Endothelial cell of umbilical vein (primary cell): ENCODE data around the gene BMERB1. TPM values are rescaled to one million over a fixed set of nuclear protein-coding genes. Genes with fewer than 3 reads are reported as not detected.

ENCODE experiments used
- BruUV-seq: library from RNA; stranded (reverse); fragments of 400-500 nt; replicated peaks from 2 replicates; lab custom pipeline; 2021; lab: Mats Ljungman, UMichigan
- CTCF ChIA-PET: fragments of 300-600, 350-600 bp; sonication (Branson Sonifier 250); formaldehyde crosslinking; loops from one replicate; lab custom pipeline; 2021; ENCODE audit warnings: antibody characterized with exemption, inconsistent platforms; lab: Charles Lee
- POLR2A ChIA-PET: fragments of 300-600, 350-600 bp; sonication (Branson Sonifier 250); formaldehyde crosslinking; loops from one replicate; lab custom pipeline; 2021; ENCODE audit warnings: antibody characterized with exemption, inconsistent platforms; lab: Charles Lee
- DNase-seq: peaks from one replicate; pipeline ENCODE4 v3.0.0-alpha.2; 2011; ENCODE audit warnings: low read depth, low spot score
- FAIRE-seq: peaks from 2 replicates; lab custom pipeline; 2011; peaks lifted over from hg19 to GRCh38; lab: Jason Lieb, UNC
- H2AFZ ChIP-seq: 2 replicates; pipeline ENCODE4 v1.6.0; 2012; ENCODE audit warnings: low read depth, low read length, control low read depth, inconsistent platforms
- H3K27ac ChIP-seq: 2 replicates; pipeline ENCODE4 v1.5.1; 2011; ENCODE audit warnings: low read depth, mild to moderate bottlenecking, control low read depth, low read length, moderate library complexity; ENCODE audit not compliant: insufficient read depth
- H3K27me3 ChIP-seq, 2 experiments: 2 replicates each; pipeline versions ENCODE4 v1.6.0 to v1.6.1; 2011; ENCODE audit warnings: low read length in 2 of 2, mixed read lengths in 1 of 2; ENCODE audit not compliant: control insufficient read depth in 2 of 2, insufficient read depth in 2 of 2
- H3K36me3 ChIP-seq, 2 experiments: 2 replicates in 1 of 2; 3 replicates in 1 of 2; pipeline ENCODE4 v1.5.1; 2011; ENCODE audit warnings: low read length in 2 of 2, mild to moderate bottlenecking in 1 of 2, moderate library complexity in 1 of 2; ENCODE audit not compliant: control insufficient read depth in 2 of 2, insufficient read depth in 2 of 2; ENCODE audit errors: extremely low read depth in 1 of 2
- H3K4me1 ChIP-seq: 3 replicates; pipeline ENCODE4 v1.5.1; 2011; ENCODE audit warnings: mild to moderate bottlenecking, low read length; ENCODE audit not compliant: control insufficient read depth, insufficient read depth; ENCODE audit errors: extremely low read depth
- H3K4me2 ChIP-seq: 2 replicates; pipeline ENCODE4 v1.6.1; 2011; ENCODE audit warnings: low read length, control low read depth, mixed read lengths; ENCODE audit not compliant: insufficient read depth
- H3K4me3 ChIP-seq, 3 experiments: fragments of 200-600 bp in 1 of 3; sonication (generic), shearing (Covaris generic) in 1 of 3; replicated peaks in 1 of 3; 2 replicates each; pipeline ENCODE4 v1.5.1; 2011 to 2016; ENCODE audit warnings: control low read depth in 3 of 3, low read length in 3 of 3, mild to moderate bottlenecking in 2 of 3, inconsistent platforms in 1 of 3, low read depth in 1 of 3, moderate library complexity in 1 of 3; ENCODE audit not compliant: insufficient read depth in 1 of 3
- H3K79me2 ChIP-seq: 2 replicates; pipeline ENCODE4 v1.6.0; 2012; ENCODE audit warnings: low read length, inconsistent platforms; ENCODE audit not compliant: control insufficient read depth, insufficient read depth
- H3K9ac ChIP-seq: replicated peaks from 2 replicates; pipeline ENCODE3; 2011; ENCODE audit warnings: low read length, control low read depth; ENCODE audit not compliant: insufficient read depth; ENCODE audit errors: extremely low read depth
- H3K9me1 ChIP-seq: replicated peaks from 3 replicates; pipeline ENCODE4 v1.6.0; 2011; ENCODE audit warnings: mild to moderate bottlenecking, low read length; ENCODE audit not compliant: control insufficient read depth, insufficient read depth; ENCODE audit errors: extremely low read depth
- H3K9me3 ChIP-seq: replicated peaks from 2 replicates; pipeline ENCODE4 v1.5.1; 2012; ENCODE audit warnings: low read length, inconsistent platforms; ENCODE audit not compliant: control insufficient read depth, insufficient read depth
- H4K20me1 ChIP-seq: replicated peaks from 2 replicates; pipeline ENCODE3; 2011; ENCODE audit warnings: mild to moderate bottlenecking, low read length; ENCODE audit not compliant: control insufficient read depth, insufficient read depth; ENCODE audit errors: extremely low read depth
- CTCF ChIP-seq, 2 donors: IDR thresholded peaks; 1 replicate in 1 of 2; 2 replicates in 1 of 2; pipeline ENCODE4 v1.5.1; 2011; ENCODE audit warnings: low read length in 2 of 2, mild to moderate bottlenecking in 2 of 2, moderate library complexity in 2 of 2, control low read depth in 1 of 2, inconsistent platforms in 1 of 2, low read depth in 1 of 2; ENCODE audit not compliant: insufficient read depth in 1 of 2; ENCODE audit errors: extremely low read depth in 1 of 2
- EZH2 ChIP-seq: IDR thresholded peaks from 2 replicates; pipeline ENCODE4 v1.6.1; 2012; ENCODE audit warnings: borderline replicate concordance, low read depth, mild to moderate bottlenecking, moderate library complexity, low read length, inconsistent platforms; ENCODE audit not compliant: severe bottlenecking
- FOS ChIP-seq: IDR thresholded peaks from 2 replicates; pipeline ENCODE4 v1.6.1; 2011; ENCODE audit warnings: mild to moderate bottlenecking, low read length, moderate library complexity, borderline replicate concordance; ENCODE audit not compliant: insufficient read depth
- GATA2 ChIP-seq: IDR thresholded peaks from 2 replicates; pipeline ENCODE4 v1.7.0; 2011; ENCODE audit warnings: low read depth, mild to moderate bottlenecking, moderate library complexity, mixed read lengths, low read length; ENCODE audit not compliant: insufficient read length, insufficient read depth
- JUN ChIP-seq: IDR thresholded peaks from 2 replicates; pipeline ENCODE4 v1.6.1; 2011; ENCODE audit warnings: borderline replicate concordance, low read depth; ENCODE audit not compliant: insufficient read length, insufficient read depth
- MAX ChIP-seq: IDR thresholded peaks from 2 replicates; pipeline ENCODE4 v1.6.1; 2011; ENCODE audit not compliant: insufficient read depth, insufficient read length
- MYC ChIP-seq: IDR thresholded peaks from one replicate; pipeline ENCODE4 v1.6.1; 2011; ENCODE audit warnings: mild to moderate bottlenecking, low read depth, low read length
- POLR2A ChIP-seq: IDR thresholded peaks from 2 replicates; pipeline ENCODE4 v1.6.1; 2012; ENCODE audit warnings: low read depth, mild to moderate bottlenecking, control low read depth, low read length
- POLR2AphosphoS5 ChIP-seq: IDR thresholded peaks from 2 replicates; pipeline ENCODE4 v1.6.1; 2012; ENCODE audit warnings: low read depth, mild to moderate bottlenecking, control low read depth, low read length, moderate library complexity; ENCODE audit not compliant: insufficient read depth
- dilution Hi-C: fragments of 300-500 bp; cut with MboI; formaldehyde crosslinking; loops from one replicate; pipeline ENCODE4 v1.15.0; 2019; ENCODE audit warnings: low sequenced_read_pairs; ENCODE audit not compliant: extremely low pct_ligation_motif_present
- intact Hi-C: fragments of 100-400 bp; cut with micrococcal nuclease; formaldehyde crosslinking; loops from one replicate; pipeline ENCODE4 v1.10.0; 2022
- polyA plus RNA-seq, 4 experiments: library from polyadenylated mRNA; depleted of rRNA in 3 of 4; stranded (reverse) in 3 of 4; unstranded in 1 of 4; fragments of >200 nt; gene quantifications; 2 replicates each; pipeline versions ENCODE4 v1.2.1 to v1.2.3, GENCODE V29; 2011 to 2012; ENCODE audit warnings: missing spikeins in 1 of 4
- total RNA-seq: library from RNA; stranded (reverse); gene quantifications from 2 replicates; pipeline ENCODE4 v1.2.3, GENCODE V29; 2021

BMERB1 gene
- total and polyA plus RNA-seq, 2 donors (not counting 3 experiments of a cell fraction or from before 2014, with no cell fraction given): 14.1 to 17.4 TPM

GRCh38 chr16:15611610-15612009, 177.2 kb downstream of the BMERB1 start:
- H3K4me1 ChIP-seq: no peaks in the 10 kb centered on the region
- no peaks in the 10 kb centered on the region for H3K9me1 ChIP-seq
- no peaks in the 10 kb centered on the region for H3K79me2 ChIP-seq
- no peak overlapping the region for H3K9ac ChIP-seq
- no peak for DNase-seq
- POLR2A ChIA-PET: no interaction called here
- CTCF ChIA-PET: interaction anchor here (1.1 kb wide), 1 partner anchor 10 kb away, joined by 3 read pairs; no protein-coding TSS in a partner anchor
- no peak for FAIRE-seq
- H4K20me1 ChIP-seq: no peaks in the 10 kb centered on the region
- dilution Hi-C loops (no loop called here), intact Hi-C loops (no loop called here)
- H3K27me3 ChIP-seq: no peaks in the 10 kb centered on the region
- no peak overlapping the region for H3K27ac ChIP-seq
- no peak overlapping the region for H3K4me3 ChIP-seq
- TF ChIP-seq POLR2A (no peak), MYC (no peak), POLR2AphosphoS5 (no peak), GATA2 (no peak), EZH2 (no peak), FOS (no peak), MAX (no peak), JUN (no peak), CTCF (IDR thresholded peaks at IDR 0.05; ENCODE audit: extremely low read depth in 1 of 2, insufficient read depth in 1 of 2, low read depth in 1 of 2, low read length in 2 of 2) (no peak)
- peaks cover 31 to 33% of the 10 kb centered on the region in 2 experiments for H3K36me3 ChIP-seq
- no TSS peak for BruUV-seq
- no peak overlapping the region for H3K4me2 ChIP-seq
- H2AFZ ChIP-seq: no peak overlapping the region
- H3K9me3 ChIP-seq: no peaks in the 10 kb centered on the region
